ENCODE measurements around the gene NINL.

DNA sequence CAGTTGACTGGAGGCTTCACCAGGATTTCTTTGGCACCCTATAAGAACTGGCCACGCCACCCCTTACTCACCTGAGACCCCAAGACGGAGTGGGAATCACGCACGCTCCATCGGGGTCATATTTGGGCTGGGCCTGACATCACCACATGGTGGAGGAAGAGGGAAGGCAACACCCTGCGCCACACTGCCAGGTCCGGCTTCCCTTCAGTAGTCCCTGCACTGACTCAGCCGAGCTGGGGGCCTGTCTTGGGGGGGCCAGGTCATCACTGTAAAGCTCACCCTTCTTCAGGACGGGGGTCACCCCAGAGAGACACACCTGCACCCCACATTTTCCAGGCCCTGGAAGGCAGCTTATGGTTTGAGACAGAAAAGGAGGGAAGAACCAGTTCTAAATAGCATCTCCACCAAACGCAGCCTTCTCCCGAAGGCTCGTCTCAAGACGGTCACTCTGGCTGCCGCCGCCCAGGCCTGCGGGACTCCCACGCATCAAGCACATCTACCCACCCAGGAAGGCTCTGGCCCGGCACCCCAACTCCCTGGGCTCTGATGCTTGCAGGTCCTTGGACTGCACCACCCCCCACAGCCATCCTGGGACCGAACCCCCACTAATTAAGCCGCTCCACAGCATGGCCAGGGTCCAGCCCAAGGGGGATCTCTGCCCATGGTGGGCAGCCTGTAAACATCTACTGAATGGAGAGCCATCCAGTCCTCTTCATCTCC lies 126.1 kb downstream of the NINL start:
- TF ChIP-seq, protein P1, sequence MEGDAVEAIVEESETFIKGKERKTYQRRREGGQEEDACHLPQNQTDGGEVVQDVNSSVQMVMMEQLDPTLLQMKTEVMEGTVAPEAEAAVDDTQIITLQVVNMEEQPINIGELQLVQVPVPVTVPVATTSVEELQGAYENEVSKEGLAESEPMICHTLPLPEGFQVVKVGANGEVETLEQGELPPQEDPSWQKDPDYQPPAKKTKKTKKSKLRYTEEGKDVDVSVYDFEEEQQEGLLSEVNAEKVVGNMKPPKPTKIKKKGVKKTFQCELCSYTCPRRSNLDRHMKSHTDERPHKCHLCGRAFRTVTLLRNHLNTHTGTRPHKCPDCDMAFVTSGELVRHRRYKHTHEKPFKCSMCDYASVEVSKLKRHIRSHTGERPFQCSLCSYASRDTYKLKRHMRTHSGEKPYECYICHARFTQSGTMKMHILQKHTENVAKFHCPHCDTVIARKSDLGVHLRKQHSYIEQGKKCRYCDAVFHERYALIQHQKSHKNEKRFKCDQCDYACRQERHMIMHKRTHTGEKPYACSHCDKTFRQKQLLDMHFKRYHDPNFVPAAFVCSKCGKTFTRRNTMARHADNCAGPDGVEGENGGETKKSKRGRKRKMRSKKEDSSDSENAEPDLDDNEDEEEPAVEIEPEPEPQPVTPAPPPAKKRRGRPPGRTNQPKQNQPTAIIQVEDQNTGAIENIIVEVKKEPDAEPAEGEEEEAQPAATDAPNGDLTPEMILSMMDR (IDR thresholded peaks at IDR 0.05): no peak
- no peak for TF ChIP-seq POLR2AphosphoS5 (IDR thresholded peaks at IDR 0.05)
- TF ChIP-seq EP300 (IDR thresholded peaks at IDR 0.05): no peak
- TF ChIP-seq POLR2A (IDR thresholded peaks at IDR 0.05): no peak

All from upper lobe of left lung (tissue), 4 donors.